ENCODE data around the gene SVOPL. TPM values are rescaled to one million over a fixed set of nuclear protein-coding genes. Genes with fewer than 3 reads are reported as not detected.

Gene SVOPL
- total RNA-seq, 1 donor from 2014 or later: not detected

DNA sequence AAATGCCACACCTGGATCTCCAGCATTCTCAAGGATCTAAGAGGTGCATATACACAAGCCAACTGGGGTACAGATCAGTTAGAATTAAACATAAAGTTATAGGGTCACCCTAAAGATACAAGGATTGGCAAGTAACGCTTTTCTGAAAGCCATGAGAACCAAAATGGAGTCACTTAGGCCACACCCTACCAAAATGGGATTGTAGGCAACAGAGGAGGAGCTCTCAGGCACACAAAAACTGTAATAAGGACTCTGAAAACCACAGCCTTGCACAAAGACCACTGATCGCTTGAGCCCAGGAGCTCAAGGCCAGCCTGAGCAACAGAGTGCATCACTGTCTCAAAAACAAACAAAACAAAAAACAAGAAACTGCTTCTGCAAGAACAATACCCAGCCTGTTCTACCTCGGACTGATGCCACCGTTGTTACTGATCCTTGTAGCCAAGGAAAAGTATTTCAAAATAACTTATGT, 35.5 kb downstream of the SVOPL start:
- TF ChIP-seq, protein P1, sequence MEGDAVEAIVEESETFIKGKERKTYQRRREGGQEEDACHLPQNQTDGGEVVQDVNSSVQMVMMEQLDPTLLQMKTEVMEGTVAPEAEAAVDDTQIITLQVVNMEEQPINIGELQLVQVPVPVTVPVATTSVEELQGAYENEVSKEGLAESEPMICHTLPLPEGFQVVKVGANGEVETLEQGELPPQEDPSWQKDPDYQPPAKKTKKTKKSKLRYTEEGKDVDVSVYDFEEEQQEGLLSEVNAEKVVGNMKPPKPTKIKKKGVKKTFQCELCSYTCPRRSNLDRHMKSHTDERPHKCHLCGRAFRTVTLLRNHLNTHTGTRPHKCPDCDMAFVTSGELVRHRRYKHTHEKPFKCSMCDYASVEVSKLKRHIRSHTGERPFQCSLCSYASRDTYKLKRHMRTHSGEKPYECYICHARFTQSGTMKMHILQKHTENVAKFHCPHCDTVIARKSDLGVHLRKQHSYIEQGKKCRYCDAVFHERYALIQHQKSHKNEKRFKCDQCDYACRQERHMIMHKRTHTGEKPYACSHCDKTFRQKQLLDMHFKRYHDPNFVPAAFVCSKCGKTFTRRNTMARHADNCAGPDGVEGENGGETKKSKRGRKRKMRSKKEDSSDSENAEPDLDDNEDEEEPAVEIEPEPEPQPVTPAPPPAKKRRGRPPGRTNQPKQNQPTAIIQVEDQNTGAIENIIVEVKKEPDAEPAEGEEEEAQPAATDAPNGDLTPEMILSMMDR (conservative IDR thresholded peaks at IDR 0.05): no peak
- Mint-ChIP-seq H3K9me3 (peaks cover 4% of the 10 kb centered on the region), H3K27me3 (ENCODE audit: low read depth) (peaks cover 22% of the 10 kb centered on the region), H3K4me3 (peak overlapping the region; percentile 61), H3K4me1 (peaks cover 33% of the 10 kb centered on the region), H3K36me3 (ENCODE audit: low read depth) (no peaks in the 10 kb centered on the region), H3K27ac (ENCODE audit: unreplicated experiment) (no peak overlapping the region)
- no peak for DNase-seq (ENCODE audit: low read depth, low spot score)

DNA sequence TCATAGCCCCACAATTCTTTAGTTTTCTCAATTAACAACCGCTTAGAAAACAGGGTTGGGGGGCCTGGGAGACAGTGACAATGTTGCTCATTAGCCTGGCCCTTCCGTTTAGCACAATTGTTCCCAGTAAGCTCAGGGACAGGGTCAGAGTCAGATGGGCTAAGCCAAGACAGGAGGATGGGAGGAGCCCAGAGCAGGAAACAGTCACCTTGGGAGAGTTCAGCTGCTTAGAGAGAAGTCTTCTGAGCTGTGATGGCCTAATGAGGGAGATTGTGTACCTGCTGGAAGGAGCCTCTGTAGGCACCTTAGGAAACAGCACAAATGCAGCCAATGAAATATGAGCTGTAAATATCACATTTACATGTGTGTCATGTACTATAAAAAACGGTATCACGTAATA, 35.9 kb downstream of the SVOPL start:
- H3K4me3 Mint-ChIP-seq: peak overlapping the region; percentile 82
- H3K4me1 Mint-ChIP-seq: peaks cover 33% of the 10 kb centered on the region
- no peak overlapping the region for H3K27ac Mint-ChIP-seq (ENCODE audit: unreplicated experiment)
- peaks cover under 1% of the 10 kb centered on the region for H3K9me3 Mint-ChIP-seq
- H3K36me3 Mint-ChIP-seq (ENCODE audit: low read depth): no peaks in the 10 kb centered on the region
- no peak for DNase-seq (ENCODE audit: low read depth, low spot score)
- TF ChIP-seq, protein P1 (conservative IDR thresholded peaks at IDR 0.05): no peak
- peaks cover 19% of the 10 kb centered on the region for H3K27me3 Mint-ChIP-seq (ENCODE audit: low read depth)

DNA sequence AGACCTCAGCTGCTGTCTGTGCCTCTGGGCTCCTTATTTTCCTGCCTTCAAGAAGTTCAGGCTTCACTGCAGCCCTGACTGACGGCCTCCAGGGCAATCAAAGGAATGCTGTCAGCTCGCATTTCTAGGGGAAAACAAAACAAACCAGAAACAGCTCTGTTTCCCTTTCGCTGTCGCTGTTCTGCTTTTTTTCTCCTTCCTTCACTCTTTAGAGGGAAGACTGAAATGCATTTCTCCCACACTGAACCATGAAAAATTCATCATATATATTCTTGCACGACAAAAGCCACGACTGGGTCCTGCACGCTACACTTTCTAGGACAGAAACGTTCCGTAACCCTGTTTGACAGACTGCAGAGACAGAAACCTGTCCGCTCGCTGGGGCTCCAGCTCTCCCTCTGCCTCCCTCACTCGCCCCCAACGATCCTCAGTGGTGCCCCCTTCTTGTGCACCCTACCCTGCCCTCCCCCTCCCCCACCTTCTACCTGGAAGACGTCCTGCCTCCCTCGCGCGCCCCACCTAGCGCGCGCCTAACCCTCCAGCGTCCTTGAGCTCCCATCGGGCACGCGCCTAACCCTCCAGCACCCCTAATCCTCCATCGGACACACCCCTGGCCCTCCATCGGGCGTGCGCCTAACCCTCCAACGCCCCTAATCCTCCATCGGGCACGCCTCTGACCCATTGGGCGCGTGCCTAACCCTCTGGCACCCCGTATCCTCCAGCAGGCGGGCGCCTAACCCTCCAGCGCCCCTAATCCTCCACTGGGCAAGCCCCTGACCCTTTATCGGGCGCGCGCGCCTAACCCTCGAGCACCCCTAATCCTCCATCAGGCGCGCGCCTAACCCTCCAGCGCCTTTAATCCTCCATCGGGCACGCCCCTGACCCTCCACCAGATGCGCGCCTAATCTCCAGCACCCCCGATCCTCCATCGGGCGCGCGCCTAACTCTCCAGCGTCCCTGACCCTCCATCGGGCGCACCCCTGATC, 37.1 kb downstream of the SVOPL start:
- TF ChIP-seq, protein P1 (conservative IDR thresholded peaks at IDR 0.05): peak; percentile 16
- H3K4me1 Mint-ChIP-seq: peaks cover 33% of the 10 kb centered on the region
- H3K9me3 Mint-ChIP-seq: no peaks in the 10 kb centered on the region
- no peaks in the 10 kb centered on the region for H3K36me3 Mint-ChIP-seq (ENCODE audit: low read depth)
- DNase-seq (ENCODE audit: low read depth, low spot score): peak; percentile 20
- no peak overlapping the region for H3K27ac Mint-ChIP-seq (ENCODE audit: unreplicated experiment)
- peak overlapping the region; percentile 88 for H3K4me3 Mint-ChIP-seq
- H3K27me3 Mint-ChIP-seq (ENCODE audit: low read depth): peaks cover 14% of the 10 kb centered on the region

DNA sequence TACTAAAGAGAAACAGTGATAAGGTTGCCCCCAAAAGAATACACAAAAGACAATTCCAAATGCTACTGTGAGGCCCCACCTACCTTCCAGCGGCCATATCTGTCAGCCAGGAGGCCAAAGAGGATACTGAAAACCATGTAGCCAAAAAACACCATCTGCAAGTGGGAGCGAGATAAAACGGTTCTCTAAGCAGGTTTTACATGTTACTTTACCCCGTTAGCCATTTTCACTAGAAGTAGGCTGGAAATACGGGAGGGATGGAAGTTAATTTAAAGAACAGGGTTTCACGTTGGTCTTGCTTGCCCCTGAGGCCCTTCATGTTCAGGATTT, 38.2 kb downstream of the SVOPL start:
- Mint-ChIP-seq H3K4me3 (peak overlapping the region; percentile 47), H3K27me3 (ENCODE audit: low read depth) (peaks cover 8% of the 10 kb centered on the region), H3K4me1 (peaks cover 33% of the 10 kb centered on the region), H3K36me3 (ENCODE audit: low read depth) (no peaks in the 10 kb centered on the region), H3K9me3 (no peaks in the 10 kb centered on the region), H3K27ac (ENCODE audit: unreplicated experiment) (no peak overlapping the region)
- TF ChIP-seq, protein P1 (conservative IDR thresholded peaks at IDR 0.05): no peak
- no peak for DNase-seq (ENCODE audit: low read depth, low spot score)

DNA sequence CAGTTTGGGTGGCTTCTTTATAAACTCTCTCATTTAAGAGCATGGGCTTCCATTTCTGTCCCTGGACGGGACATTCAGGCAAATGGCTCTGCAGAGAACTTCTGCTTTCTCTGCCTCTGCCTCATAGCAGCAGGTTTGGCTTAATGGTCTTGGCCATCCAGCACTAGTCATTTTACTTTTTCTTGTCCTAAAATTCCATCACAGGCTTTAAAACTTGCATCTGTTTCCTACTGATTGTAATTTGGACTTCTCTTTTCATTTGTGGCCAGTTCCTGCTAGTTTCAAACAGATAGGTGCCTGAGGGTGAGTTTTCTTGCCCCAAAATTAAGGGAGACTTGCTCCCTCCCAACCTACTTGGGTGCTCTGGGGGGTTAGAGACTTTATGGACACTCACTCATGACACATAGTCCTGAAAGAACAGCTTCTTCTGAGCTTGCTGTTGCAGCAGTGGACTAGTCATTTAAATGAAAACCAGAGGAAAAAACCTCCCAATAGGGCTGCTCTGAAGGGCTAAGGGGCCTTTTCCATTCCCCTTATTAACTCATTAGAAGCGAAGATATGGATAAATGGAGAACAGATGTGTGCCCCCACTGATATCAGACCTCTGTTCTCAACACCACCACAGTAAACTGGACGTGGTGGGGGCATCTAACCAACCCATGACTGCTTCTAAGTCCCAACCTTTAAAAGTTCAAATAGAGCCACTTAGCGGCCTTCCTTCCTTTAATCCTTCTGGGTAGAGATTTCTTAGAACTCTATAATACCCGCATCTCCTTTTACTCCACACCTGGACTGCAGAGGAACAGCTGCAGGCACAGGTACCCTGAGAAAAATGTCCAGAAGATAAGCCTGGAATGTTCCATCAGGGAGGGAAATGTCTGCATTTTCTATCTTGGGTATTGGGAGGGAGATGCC, 38.8 kb downstream of the SVOPL start:
- Mint-ChIP-seq H3K9me3 (no peaks in the 10 kb centered on the region), H3K4me3 (peak overlapping the region; percentile 47), H3K27me3 (ENCODE audit: low read depth) (peaks cover 3% of the 10 kb centered on the region), H3K4me1 (peaks cover 33% of the 10 kb centered on the region), H3K36me3 (ENCODE audit: low read depth) (no peaks in the 10 kb centered on the region), H3K27ac (ENCODE audit: unreplicated experiment) (no peak overlapping the region)
- DNase-seq (ENCODE audit: low read depth, low spot score): no peak
- TF ChIP-seq, protein P1 (conservative IDR thresholded peaks at IDR 0.05): no peak
